Gastroesophageal sphincter (tissue), 4 donors: ENCODE results near the gene KRTAP10-1. TPM values are rescaled to one million over a fixed set of nuclear protein-coding genes. Genes with fewer than 3 reads are reported as not detected.

Experiments used
- ATAC-seq: fragments of 150-250 bp; one replicate; pipeline ENCODE4 v1.9.1; 2016; ENCODE audit warnings: mild to moderate bottlenecking, moderate library complexity
- H3K27ac ChIP-seq, 4 donors: fragments of 200-600 bp; sonication (generic) in 3 of 4; 1 replicate in 3 of 4; 2 replicates in 1 of 4; pipeline ENCODE4 v1.5.1; 2016 to 2019
- H3K27me3 ChIP-seq: fragments of 200-600 bp; sonication (generic); one replicate; pipeline ENCODE4 v1.5.1; 2019
- H3K36me3 ChIP-seq, 2 donors: fragments of 200-600 bp; sonication (generic); one replicate each; pipeline ENCODE4 v1.5.1; 2019; ENCODE audit warnings: control low read depth in 1 of 2
- H3K4me1 ChIP-seq, 3 donors: fragments of 200-600 bp; sonication (generic); 1 replicate in 2 of 3; 2 replicates in 1 of 3; pipeline ENCODE4 v1.5.1; 2016 to 2019; ENCODE audit warnings: control low read depth in 2 of 3
- H3K4me3 ChIP-seq, 2 donors: fragments of 200-600 bp; sonication (generic); one replicate each; pipeline ENCODE4 v1.5.1; 2019; ENCODE audit warnings: mild to moderate bottlenecking in 1 of 2, moderate library complexity in 1 of 2
- H3K9me3 ChIP-seq, 3 donors: fragments of 200-600 bp; sonication (generic); one replicate each; pipeline ENCODE4 v1.5.1; 2017 to 2019; ENCODE audit warnings: control low read depth in 2 of 3
- EP300 ChIP-seq: sonication (generic); formaldehyde crosslinking; IDR thresholded peaks from one replicate; pipeline ENCODE4 v1.6.1; 2017; ENCODE audit warnings: antibody characterized with exemption, mild to moderate bottlenecking
- POLR2A ChIP-seq, 2 donors: fragments of 450-650 bp; IDR thresholded peaks; one replicate each; pipeline ENCODE4 v1.6.1; 2017; ENCODE audit warnings: antibody characterized with exemption in 2 of 2, mild to moderate bottlenecking in 2 of 2, moderate library complexity in 1 of 2
- POLR2AphosphoS5 ChIP-seq: sonication (generic); formaldehyde crosslinking; IDR thresholded peaks from one replicate; pipeline ENCODE4 v1.6.1; 2017; ENCODE audit warnings: antibody characterized with exemption
- WGBS, 2 donors: methylation state at CpG; one replicate each; pipeline ENCODE4 v1.1.5; 2018; ENCODE audit warnings: low coverage in 1 of 2; 5-methylcytosine and 5-hydroxymethylcytosine counted together
- total RNA-seq, 4 donors: library from RNA; depleted of rRNA; stranded (reverse); fragments of >200 nt; gene quantifications; one replicate each; pipeline ENCODE4 v1.1.0, GENCODE V29; 2016
- TF ChIP-seq, protein P1 (sequence below), 4 experiments: fragments of 200-600 bp in 2 of 4; fragments of 450-650 bp in 2 of 4; sonication (generic) in 1 of 4; IDR thresholded peaks; one replicate each; pipeline ENCODE4 v1.5.1; 2017 to 2019; ENCODE audit warnings: antibody characterized with exemption in 4 of 4, mild to moderate bottlenecking in 2 of 4, moderate library complexity in 2 of 4

KRTAP10-1 gene
- total RNA-seq, 4 donors from 2014 or later = not detected

DNA sequence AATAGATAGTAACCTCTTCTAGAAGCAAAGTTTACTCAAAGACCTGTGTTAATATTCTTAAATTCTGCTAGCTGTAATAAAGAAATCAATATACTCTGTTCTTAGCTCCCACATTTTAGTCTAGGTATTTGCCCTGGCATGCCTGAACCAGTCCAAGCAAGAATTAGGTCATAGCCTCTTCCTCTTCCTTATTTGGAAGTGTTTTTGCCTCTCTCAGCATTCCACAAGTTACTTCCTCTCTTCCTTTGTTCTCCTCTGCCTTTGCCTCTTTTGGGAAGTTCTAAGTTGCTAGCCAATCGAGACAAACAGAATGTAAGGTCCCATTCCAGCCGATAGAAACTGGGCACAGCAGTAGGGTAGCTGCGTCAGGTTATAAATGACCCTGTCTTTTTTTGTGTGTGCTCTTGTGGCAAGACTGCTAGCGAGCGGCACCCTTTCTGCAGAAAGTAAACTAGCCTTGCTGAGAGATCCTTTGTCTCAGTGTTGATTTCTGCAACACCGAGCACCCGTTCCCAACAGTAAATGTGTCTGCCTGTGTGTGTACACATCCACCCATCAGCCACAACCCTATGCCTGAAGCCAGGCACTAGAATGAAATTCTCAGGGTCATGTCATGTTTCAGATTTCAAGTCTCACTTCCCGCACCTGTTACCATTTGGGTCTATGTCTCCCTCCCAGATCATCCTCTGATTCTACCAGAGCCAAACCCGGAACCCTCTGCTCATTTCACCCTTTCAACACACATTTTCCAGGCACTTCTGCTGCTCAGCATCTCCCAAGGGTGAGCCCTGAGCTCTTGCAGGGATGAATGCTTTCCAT, 47.2 kb downstream of the KRTAP10-1 start:
- ATAC-seq = no peak
- Histone ChIP-seq H3K9me3 (peaks cover 0 to 24% (median 0%) of the 10 kb centered on the region in 3 donors), H3K4me1 (no peaks in the 10 kb centered on the region), H3K4me3 (no peak overlapping the region), H3K27ac (no peak overlapping the region), H3K27me3 (peaks cover 31% of the 10 kb centered on the region), H3K36me3 (no peaks in the 10 kb centered on the region)
- TF ChIP-seq EP300 (no peak), POLR2A (IDR thresholded peaks at IDR 0.05) (no peak), POLR2AphosphoS5 (no peak)
- TF ChIP-seq, protein P1, sequence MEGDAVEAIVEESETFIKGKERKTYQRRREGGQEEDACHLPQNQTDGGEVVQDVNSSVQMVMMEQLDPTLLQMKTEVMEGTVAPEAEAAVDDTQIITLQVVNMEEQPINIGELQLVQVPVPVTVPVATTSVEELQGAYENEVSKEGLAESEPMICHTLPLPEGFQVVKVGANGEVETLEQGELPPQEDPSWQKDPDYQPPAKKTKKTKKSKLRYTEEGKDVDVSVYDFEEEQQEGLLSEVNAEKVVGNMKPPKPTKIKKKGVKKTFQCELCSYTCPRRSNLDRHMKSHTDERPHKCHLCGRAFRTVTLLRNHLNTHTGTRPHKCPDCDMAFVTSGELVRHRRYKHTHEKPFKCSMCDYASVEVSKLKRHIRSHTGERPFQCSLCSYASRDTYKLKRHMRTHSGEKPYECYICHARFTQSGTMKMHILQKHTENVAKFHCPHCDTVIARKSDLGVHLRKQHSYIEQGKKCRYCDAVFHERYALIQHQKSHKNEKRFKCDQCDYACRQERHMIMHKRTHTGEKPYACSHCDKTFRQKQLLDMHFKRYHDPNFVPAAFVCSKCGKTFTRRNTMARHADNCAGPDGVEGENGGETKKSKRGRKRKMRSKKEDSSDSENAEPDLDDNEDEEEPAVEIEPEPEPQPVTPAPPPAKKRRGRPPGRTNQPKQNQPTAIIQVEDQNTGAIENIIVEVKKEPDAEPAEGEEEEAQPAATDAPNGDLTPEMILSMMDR (IDR thresholded peaks at IDR 0.05) = no peak
- WGBS, 2 donors = 92 to 95% methylated on average over 3 to 7 of the region's 9 CpGs

DNA sequence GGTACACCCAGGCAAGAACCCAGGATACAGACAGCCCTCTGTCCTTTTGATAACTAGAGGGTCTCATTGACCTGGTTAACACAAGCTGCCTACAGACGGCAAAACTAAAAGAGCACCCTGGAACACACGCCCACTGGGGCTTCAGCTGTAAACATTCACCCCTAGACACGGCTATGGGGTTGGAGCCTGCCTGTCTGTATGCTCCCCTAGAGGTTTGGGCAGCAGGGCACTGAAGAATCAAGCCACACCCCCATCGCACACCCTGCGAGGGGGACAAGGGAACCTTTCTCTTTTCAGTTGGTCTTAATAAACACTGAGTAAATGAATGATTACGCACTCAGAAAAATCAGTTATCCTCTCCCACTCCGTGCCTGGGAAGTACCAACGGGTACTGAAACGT, 49.2 kb downstream of the KRTAP10-1 start:
- H3K4me1 ChIP-seq = no peaks in the 10 kb centered on the region
- H3K27ac ChIP-seq = no peak overlapping the region
- ATAC-seq = no peak
- 59 to 87% methylated on average over 6 to 8 of the region's 9 CpGs for WGBS, 2 donors
- TF ChIP-seq EP300 (no peak), POLR2A (IDR thresholded peaks at IDR 0.05) (no peak), POLR2AphosphoS5 (no peak)
- TF ChIP-seq, protein P1 (IDR thresholded peaks at IDR 0.05) = no peak
- no peaks in the 10 kb centered on the region for H3K36me3 ChIP-seq
- peaks cover 0 to 24% (median 0%) of the 10 kb centered on the region in 3 donors for H3K9me3 ChIP-seq
- H3K27me3 ChIP-seq = peaks cover 11% of the 10 kb centered on the region
- no peak overlapping the region for H3K4me3 ChIP-seq

DNA sequence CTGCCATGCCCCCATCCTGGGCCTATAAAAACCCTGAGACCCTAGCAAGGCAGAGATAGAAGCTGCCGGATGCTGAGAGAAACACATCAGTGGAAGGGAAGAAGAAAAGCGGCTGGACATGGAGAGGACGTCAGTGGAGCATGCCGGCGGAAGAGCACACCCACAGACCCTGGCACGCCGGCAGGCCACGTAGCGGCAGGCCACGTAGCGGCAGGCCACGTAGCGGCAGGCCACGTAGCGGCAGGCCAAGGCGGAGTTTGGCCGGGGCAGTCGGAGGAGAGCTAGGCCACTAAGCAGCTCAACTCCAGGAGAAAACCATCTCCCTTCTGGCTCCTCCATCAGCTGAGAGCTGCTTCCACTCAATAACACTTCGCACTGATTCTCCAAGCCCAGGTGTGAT, 49.6 kb downstream of the KRTAP10-1 start:
- 94% methylated on average over 19 of the region's 19 CpGs; no CpG with 5 or more reads in 1 of the 2 donors for WGBS, 2 donors
- no peaks in the 10 kb centered on the region for H3K36me3 ChIP-seq
- no peak for ATAC-seq
- no peak overlapping the region for H3K27ac ChIP-seq
- H3K27me3 ChIP-seq = peaks cover 10% of the 10 kb centered on the region
- TF ChIP-seq EP300 (no peak), POLR2A (IDR thresholded peaks at IDR 0.05) (no peak), POLR2AphosphoS5 (no peak)
- TF ChIP-seq, protein P1 (IDR thresholded peaks at IDR 0.05) = no peak
- no peaks in the 10 kb centered on the region for H3K4me1 ChIP-seq
- H3K9me3 ChIP-seq = peaks cover 0 to 24% (median 0%) of the 10 kb centered on the region in 3 donors
- H3K4me3 ChIP-seq = no peak overlapping the region

DNA sequence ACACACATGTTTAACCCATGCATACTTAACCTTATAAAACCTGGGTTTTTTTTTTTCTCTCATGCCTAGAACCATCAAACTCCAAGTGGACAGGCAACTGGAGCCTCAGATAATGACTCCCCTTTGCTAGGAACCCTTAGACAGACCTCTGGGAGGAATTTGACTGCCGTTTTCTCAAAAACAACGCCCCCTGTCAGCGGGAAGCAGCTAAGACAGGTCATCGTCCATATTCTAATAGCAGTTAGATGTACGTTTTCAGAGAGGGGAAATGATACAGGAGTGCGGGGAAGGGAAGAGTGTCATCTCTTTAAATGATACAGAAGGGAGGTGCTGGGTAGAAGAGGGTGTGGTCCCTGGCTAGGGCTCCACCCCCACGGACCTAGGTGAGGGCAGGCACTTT, 50.0 kb downstream of the KRTAP10-1 start:
- TF ChIP-seq POLR2A (IDR thresholded peaks at IDR 0.05) = no peak
- TF ChIP-seq, protein P1 (IDR thresholded peaks at IDR 0.05) = no peak
- TF ChIP-seq POLR2AphosphoS5 = no peak
- TF ChIP-seq EP300 = no peak
- ATAC-seq = no peak
- Histone ChIP-seq H3K9me3 (peaks cover 0 to 24% (median 0%) of the 10 kb centered on the region in 3 donors), H3K4me3 (no peak overlapping the region), H3K27ac (no peak overlapping the region), H3K36me3 (no peaks in the 10 kb centered on the region), H3K27me3 (peaks cover 13% of the 10 kb centered on the region), H3K4me1 (no peaks in the 10 kb centered on the region)
- 34 to 48% methylated on average over 4 to 7 of the region's 7 CpGs for WGBS, 2 donors

Other genes starting within 250 kb of the KRTAP10-1 start
- 100 to 1,000 TPM in 1 of 4 donors, 10 to 100 TPM in 3; 57.7 to 103 (median 72.1) TPM for gene PFKL, start 240.1 kb downstream of the KRTAP10-1 start, total RNA-seq
- gene CFAP410, start 200.8 kb downstream of the KRTAP10-1 start, total RNA-seq = 10 to 100 TPM; 26.2 to 35.0 (median 30.2) TPM
- 1 to 10 TPM; 1.0 to 3.3 (median 3.1) TPM for gene TRPM2, start 186.6 kb downstream of the KRTAP10-1 start, total RNA-seq
- 1 to 10 TPM; 2.7 to 8.3 (median 6.7) TPM for gene LRRC3, start 84.7 kb downstream of the KRTAP10-1 start, total RNA-seq
- gene KRTAP10-2, start 11.3 kb upstream of the KRTAP10-1 start, total RNA-seq = not detected
- gene KRTAP10-3, start 18.6 kb upstream of the KRTAP10-1 start, total RNA-seq = not detected
- gene KRTAP10-4, start 33.5 kb upstream of the KRTAP10-1 start, total RNA-seq = not detected
- not detected for gene KRTAP10-5, start 40.4 kb upstream of the KRTAP10-1 start, total RNA-seq
- not detected for gene KRTAP10-6, start 52.3 kb upstream of the KRTAP10-1 start, total RNA-seq
- not detected for gene KRTAP10-7, start 60.4 kb upstream of the KRTAP10-1 start, total RNA-seq
- not detected for gene KRTAP10-8, start 71.9 kb upstream of the KRTAP10-1 start, total RNA-seq
- not detected for gene KRTAP10-9, start 86.9 kb upstream of the KRTAP10-1 start, total RNA-seq
- gene KRTAP10-10, start 97.2 kb upstream of the KRTAP10-1 start, total RNA-seq = not detected
- not detected for gene KRTAP10-11, start 106.2 kb upstream of the KRTAP10-1 start, total RNA-seq
- not detected for gene KRTAP12-4, start 114.5 kb upstream of the KRTAP10-1 start, total RNA-seq
- gene KRTAP12-3, start 117.7 kb upstream of the KRTAP10-1 start, total RNA-seq = not detected
- gene KRTAP12-2, start 126.7 kb upstream of the KRTAP10-1 start, total RNA-seq = not detected
- not detected for gene KRTAP12-1, start 142.0 kb upstream of the KRTAP10-1 start, total RNA-seq
- not detected for gene KRTAP10-12, start 157.0 kb upstream of the KRTAP10-1 start, total RNA-seq
- not detected for gene TSPEAR, start 171.4 kb upstream of the KRTAP10-1 start, total RNA-seq